HUDEP-2 (cell line): ENCODE results near the gene TTLL13.

Experiments used
- DNase-seq, 76 experiments: peaks; one replicate each; lab custom pipeline; 2025; ENCODE audit not compliant: unreplicated experiment in 76 of 76; lab: John Stamatoyannopoulos, UW

Gene TTLL13

GRCh38 chr15:90213818-90214204, 35.5 kb upstream of the TTLL13 start:
- DNase-seq, result no peak

- DNase-seq, result no peak
Observed at GRCh38 chr15:90214553-90215196, 34.7 kb upstream of the TTLL13 start.

DNA sequence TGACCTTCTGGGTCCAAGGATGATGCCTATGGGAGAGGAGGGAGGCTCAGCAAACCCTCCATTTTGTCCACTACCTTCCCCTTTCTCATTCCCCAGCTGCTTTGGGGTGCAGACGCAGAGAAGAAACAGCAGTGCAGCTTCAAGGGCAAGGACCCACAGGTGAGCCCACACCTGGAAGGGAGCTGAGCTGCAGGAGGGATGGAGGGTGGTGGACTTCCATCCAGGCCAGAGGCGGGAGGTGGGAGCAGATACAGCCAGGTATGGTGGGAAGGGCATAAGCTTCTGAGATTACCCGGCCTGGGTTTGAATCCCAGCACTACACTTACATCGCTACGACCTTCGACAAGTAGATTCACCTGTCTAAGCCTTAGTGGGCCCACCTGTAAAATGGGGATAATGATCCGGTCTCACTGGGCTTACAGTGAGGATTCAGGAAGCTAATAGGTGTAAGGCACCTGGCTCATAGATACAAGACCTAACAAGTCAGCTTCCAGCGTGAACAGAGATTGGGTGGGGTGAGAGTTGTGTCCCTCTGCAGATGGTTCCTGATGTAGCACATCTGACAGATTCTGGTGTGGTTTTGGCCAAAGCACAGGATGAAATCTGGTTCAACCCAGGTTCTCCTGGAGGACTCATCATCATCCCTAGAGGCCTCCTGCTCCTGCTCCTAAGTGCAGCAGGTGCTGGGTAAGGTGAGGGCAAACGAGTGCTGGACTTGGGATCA, 31.5 kb upstream of the TTLL13 start:
- DNase-seq, result no peak

DNA sequence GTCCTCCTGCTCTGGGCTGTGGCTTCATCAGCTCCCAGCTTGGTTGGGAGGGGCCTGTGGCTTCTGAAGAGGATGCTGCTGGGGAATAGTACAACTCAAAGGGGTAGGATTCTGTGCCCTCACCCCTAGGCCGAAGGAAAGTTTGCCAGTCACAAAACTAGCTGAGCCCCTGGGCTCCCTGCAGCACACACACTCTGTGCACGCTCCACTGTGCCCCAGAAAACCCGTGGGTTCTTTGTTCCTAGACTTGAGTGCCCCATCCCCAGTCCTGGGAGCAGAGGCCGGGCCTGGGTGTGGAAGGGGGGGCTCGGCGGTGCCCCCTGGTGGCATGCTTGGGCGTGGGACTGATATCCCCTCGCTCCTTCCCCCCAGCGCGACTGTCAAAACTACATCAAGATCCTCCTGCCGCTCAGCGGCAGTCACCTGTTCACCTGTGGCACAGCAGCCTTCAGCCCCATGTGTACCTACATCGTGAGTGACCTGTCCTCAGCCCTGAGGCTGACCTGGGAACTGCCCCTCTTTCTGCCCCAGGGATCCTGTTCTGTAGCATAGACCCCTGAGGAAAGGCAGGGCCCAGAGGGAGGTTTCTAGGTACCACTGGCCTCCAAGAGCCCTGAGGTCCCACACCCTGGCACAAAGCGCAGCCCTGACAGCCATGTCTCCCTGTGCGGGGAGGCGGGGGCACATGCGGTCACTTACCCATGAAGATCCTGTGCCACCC, 29.8 kb upstream of the TTLL13 start:
- DNase-seq, result peak in 32 of 76 experiments; percentile 5 to 54 (median 26)

- DNase-seq, result peak in 54 of 76 experiments; percentile 8 to 72 (median 46)
Observed at GRCh38 chr15:90221246-90221900, 28.0 kb upstream of the TTLL13 start.

- DNase-seq, result no peak
Observed at GRCh38 chr15:90222547-90222946, 26.8 kb upstream of the TTLL13 start.

DNA sequence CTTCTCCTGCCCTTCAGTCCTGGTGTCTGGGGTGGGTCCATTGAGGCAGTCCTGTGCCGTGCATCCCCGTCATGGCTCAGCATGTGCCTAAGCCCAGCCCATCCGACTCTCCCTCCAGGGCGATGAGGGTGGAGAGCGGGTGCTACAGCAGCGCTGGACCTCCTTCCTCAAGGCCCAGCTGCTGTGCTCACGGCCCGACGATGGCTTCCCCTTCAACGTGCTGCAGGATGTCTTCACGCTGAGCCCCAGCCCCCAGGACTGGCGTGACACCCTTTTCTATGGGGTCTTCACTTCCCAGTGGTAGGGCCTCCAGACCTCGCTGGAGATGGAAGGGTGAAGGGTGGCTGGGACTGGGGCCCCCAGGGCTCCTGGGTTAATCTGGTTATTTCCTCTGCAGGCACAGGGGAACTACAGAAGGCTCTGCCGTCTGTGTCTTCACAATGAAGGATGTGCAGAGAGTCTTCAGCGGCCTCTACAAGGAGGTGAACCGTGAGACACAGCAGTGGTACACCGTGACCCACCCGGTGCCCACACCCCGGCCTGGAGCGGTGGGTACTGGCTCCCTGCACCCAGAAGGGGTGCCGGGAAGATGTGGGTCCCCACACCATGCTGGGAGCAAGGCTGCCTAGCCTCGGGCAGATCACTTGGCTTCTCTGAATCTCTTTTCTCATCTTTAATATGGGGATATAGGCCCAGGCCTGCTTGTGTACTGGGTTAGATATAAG, 25.8 kb upstream of the TTLL13 start:
- DNase-seq, result no peak

DNA sequence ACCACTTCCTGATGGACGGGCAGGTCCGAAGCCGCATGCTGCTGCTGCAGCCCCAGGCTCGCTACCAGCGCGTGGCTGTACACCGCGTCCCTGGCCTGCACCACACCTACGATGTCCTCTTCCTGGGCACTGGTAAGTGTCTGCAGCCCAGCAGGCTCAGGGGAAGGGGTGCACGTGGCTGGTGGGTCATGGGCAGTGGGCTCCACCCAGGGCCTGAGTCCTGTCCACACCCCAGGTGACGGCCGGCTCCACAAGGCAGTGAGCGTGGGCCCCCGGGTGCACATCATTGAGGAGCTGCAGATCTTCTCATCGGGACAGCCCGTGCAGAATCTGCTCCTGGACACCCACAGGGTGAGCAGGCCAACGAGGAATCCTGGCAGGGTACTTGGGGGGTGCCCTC, 24.3 kb upstream of the TTLL13 start:
- DNase-seq, result no peak

DNA sequence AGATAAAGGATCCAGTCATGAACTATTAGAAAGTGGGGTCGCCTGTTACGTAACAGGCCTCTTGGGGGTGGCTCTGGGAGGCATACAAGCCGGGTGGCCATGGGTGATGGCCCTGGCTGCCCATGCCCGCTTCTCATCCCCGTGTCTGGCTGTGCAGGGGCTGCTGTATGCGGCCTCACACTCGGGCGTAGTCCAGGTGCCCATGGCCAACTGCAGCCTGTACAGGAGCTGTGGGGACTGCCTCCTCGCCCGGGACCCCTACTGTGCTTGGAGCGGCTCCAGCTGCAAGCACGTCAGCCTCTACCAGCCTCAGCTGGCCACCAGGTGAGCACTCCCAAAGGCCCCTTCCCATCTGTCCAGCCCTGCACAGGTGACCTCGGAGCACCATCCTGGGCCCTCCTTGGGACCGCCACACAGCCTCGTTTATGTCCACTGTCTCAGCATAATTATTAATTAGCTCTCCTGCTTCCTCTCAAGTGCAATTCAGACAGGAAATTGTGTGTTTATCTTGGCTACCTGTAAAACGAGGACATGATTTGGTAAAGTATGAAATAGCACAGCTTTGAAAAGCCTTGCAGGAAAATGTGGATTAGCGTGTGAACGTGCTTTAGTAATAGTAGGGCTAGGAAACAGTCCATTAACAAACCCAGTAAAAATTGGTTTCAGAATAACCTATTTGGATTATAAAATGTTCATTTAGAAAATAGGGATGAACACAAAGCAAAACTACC, 23.7 kb upstream of the TTLL13 start:
- DNase-seq, result no peak

DNA sequence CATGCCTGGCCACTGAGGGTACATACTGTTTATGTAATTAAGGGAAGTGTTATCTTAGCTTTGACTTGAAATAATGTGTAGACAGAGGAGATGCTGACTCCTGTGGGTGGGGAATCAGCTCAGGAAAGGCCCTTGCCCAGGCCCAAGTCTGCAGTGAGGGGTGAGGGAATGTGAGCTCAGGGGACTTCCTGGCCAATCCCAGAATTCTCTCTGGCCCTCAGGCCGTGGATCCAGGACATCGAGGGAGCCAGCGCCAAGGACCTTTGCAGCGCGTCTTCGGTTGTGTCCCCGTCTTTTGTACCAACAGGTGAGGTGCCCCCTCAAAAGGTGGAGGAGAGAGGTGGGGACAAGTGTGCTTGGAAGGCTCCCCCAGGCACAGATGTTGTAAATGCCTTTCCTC, 22.0 kb upstream of the TTLL13 start:
- no peak for DNase-seq

DNA sequence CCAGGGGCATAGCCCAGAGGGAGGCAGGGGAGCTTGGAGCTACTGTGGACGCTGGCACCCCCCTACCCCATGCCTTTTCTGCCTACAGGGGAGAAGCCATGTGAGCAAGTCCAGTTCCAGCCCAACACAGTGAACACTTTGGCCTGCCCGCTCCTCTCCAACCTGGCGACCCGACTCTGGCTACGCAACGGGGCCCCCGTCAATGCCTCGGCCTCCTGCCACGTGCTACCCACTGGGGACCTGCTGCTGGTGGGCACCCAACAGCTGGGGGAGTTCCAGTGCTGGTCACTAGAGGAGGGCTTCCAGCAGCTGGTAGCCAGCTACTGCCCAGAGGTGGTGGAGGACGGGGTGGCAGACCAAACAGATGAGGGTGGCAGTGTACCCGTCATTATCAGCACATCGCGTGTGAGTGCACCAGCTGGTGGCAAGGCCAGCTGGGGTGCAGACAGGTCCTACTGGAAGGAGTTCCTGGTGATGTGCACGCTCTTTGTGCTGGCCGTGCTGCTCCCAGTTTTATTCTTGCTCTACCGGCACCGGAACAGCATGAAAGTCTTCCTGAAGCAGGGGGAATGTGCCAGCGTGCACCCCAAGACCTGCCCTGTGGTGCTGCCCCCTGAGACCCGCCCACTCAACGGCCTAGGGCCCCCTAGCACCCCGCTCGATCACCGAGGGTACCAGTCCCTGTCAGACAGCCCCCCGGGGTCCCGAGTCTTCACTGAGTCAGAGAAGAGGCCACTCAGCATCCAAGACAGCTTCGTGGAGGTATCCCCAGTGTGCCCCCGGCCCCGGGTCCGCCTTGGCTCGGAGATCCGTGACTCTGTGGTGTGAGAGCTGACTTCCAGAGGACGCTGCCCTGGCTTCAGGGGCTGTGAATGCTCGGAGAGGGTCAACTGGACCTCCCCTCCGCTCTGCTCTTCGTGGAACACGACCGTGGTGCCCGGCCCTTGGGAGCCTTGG, 21.3 kb upstream of the TTLL13 start:
- DNase-seq, result no peak

DNA sequence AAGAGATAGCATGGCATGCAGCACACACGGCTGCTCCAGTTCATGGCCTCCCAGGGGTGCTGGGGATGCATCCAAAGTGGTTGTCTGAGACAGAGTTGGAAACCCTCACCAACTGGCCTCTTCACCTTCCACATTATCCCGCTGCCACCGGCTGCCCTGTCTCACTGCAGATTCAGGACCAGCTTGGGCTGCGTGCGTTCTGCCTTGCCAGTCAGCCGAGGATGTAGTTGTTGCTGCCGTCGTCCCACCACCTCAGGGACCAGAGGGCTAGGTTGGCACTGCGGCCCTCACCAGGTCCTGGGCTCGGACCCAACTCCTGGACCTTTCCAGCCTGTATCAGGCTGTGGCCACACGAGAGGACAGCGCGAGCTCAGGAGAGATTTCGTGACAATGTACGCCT, 20.4 kb upstream of the TTLL13 start:
- no peak for DNase-seq

DNA sequence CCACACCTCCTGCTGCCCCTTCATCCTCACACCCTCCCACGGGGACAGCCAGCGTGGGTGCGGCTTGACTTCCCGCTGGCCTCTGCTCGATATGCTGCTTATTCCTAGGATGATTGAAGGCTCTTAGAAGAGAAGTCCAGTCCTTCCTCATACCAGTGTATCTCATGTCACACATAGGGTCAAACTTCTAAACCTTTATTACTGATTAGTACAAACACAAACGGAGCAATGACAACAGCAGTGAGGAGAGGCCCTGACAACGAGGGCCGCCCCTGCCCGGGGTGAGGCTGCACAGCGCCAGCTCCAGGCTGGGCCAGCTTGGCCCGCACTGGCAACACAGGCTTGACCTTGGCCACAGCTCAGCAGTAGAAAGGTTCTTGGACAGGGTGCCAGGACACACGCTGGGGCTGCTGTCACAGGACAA, 19.3 kb upstream of the TTLL13 start:
- DNase-seq, result no peak

- DNase-seq, result no peak
Observed at GRCh38 chr15:90230610-90231009, 18.7 kb upstream of the TTLL13 start.

DNA sequence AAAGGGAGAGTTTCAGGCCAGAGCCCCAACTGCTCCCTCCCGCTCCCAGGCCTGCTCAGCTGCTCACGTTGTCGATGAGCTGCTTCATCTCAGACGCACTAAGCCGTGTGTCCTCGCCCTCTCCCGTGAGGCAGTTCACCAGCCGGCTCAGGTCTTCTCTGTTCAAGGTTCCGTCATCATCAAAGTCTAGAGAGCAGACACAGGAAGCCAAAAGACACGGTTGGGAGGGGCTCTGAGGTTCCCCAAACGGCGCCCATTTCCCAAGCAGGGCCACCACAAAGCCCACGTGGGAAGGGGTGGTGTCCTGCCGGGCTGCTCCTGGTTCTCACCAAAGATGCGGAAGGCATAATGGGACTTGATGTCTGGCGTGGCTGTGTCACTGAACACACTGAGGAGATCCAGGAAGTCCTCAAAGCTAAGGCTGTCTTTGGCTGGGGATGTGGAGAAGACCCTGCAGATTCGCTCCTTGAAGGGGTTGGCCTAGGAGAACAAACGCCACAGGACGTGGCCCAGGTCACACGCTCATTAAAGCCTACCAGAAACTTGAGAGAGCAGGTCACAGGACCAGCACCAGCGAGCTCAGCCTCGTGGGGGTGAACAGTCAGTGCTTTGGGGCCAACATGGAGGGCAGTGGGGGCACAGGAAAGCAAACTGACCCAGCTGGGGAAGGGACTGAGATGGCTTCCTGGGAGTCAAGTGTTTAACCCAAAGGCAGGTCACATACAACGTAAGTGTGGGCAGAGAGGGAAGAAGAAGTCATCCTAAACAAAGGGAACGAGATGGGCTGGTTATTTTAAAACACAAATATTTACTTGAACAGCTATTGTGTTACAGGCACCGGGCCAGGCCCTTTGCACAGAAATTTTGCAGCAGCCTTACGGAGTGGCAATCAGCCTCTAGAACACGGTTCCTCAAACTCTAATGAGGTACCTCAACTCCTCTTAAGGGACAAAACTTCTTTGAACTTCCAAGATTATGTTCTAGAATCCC, 18.0 kb upstream of the TTLL13 start:
- DNase-seq, result no peak

- DNase-seq, result no peak
Observed at GRCh38 chr15:90232196-90232595, 17.2 kb upstream of the TTLL13 start.

- peak in 11 of 76 experiments; percentile 10 to 61 (median 39) for DNase-seq
Observed at GRCh38 chr15:90232941-90233386, 16.4 kb upstream of the TTLL13 start.
